Adipocyte (in vitro differentiated cells): ENCODE results near the gene SGO1.
A peak's percentile ranks its signal among the peaks of the same experiment; 100 is the strongest.

Source experiments
- DNase-seq: peaks from one replicate; pipeline ENCODE4 v3.0.0-alpha.2; 2015; ENCODE audit warnings: low read depth
- H3K27me3 ChIP-seq: replicated peaks from 2 replicates; pipeline ENCODE4 v1.7.0; 2013; ENCODE audit warnings: mild to moderate bottlenecking, low read length, moderate library complexity; ENCODE audit not compliant: control insufficient read depth, insufficient read depth
- H3K36me3 ChIP-seq: 2 replicates; pipeline ENCODE4 v1.7.0; 2013; ENCODE audit warnings: low read length, mild to moderate bottlenecking, moderate library complexity; ENCODE audit not compliant: control insufficient read depth, insufficient read depth, severe bottlenecking
- H3K4me1 ChIP-seq: 2 replicates; pipeline ENCODE4 v1.7.0; 2013; ENCODE audit warnings: mild to moderate bottlenecking, low read length, moderate library complexity; ENCODE audit not compliant: control insufficient read depth, insufficient read depth
- H3K4me3 ChIP-seq: 2 replicates; pipeline ENCODE4 v1.7.0; 2013; ENCODE audit warnings: mild to moderate bottlenecking, low read length, moderate library complexity
- H3K9ac ChIP-seq: 2 replicates; pipeline ENCODE4 v1.7.0; 2013; ENCODE audit warnings: mild to moderate bottlenecking, low read length, moderate library complexity
- H3K9me3 ChIP-seq: 2 replicates; pipeline ENCODE4 v1.7.0; 2013; ENCODE audit warnings: mild to moderate bottlenecking, low read length, moderate library complexity; ENCODE audit not compliant: control insufficient read depth

Gene SGO1

GRCh38 chr3:20154078-20154477, 31.9 kb downstream of the SGO1 start:
- Histone ChIP-seq H3K27me3 (no peaks in the 10 kb centered on the region), H3K4me1 (no peaks in the 10 kb centered on the region), H3K9me3 (no peaks in the 10 kb centered on the region), H3K36me3 (no peaks in the 10 kb centered on the region), H3K9ac (no peak overlapping the region), H3K4me3 (no peak overlapping the region)
- DNase-seq = no peak

GRCh38 chr3:20148466-20148865, 37.5 kb downstream of the SGO1 start:
- Histone ChIP-seq H3K36me3 (no peaks in the 10 kb centered on the region), H3K4me3 (no peak overlapping the region), H3K27me3 (no peaks in the 10 kb centered on the region), H3K4me1 (peaks cover 6% of the 10 kb centered on the region), H3K9ac (no peak overlapping the region), H3K9me3 (no peaks in the 10 kb centered on the region)
- DNase-seq = no peak

- Histone ChIP-seq H3K4me3 (no peak overlapping the region), H3K4me1 (peaks cover 6% of the 10 kb centered on the region), H3K27me3 (no peaks in the 10 kb centered on the region), H3K9me3 (no peaks in the 10 kb centered on the region), H3K9ac (no peak overlapping the region), H3K36me3 (no peaks in the 10 kb centered on the region)
- peak; percentile 10 for DNase-seq
Measured at GRCh38 chr3:20147361-20147760, 38.6 kb downstream of the SGO1 start.

GRCh38 chr3:20146301-20146700, 39.7 kb downstream of the SGO1 start:
- H3K4me1 ChIP-seq = peaks cover 6% of the 10 kb centered on the region
- no peaks in the 10 kb centered on the region for H3K9me3 ChIP-seq
- H3K4me3 ChIP-seq = no peak overlapping the region
- no peak overlapping the region for H3K9ac ChIP-seq
- no peak for DNase-seq
- H3K27me3 ChIP-seq = no peaks in the 10 kb centered on the region
- H3K36me3 ChIP-seq = no peaks in the 10 kb centered on the region

- no peaks in the 10 kb centered on the region for H3K9me3 ChIP-seq
- H3K4me3 ChIP-seq = no peak overlapping the region
- peaks cover 6% of the 10 kb centered on the region for H3K4me1 ChIP-seq
- no peak overlapping the region for H3K9ac ChIP-seq
- no peak for DNase-seq
- no peaks in the 10 kb centered on the region for H3K27me3 ChIP-seq
- H3K36me3 ChIP-seq = no peaks in the 10 kb centered on the region
Measured at GRCh38 chr3:20145874-20146273, 40.1 kb downstream of the SGO1 start.

GRCh38 chr3:20143519-20143918, 42.5 kb downstream of the SGO1 start:
- no peaks in the 10 kb centered on the region for H3K9me3 ChIP-seq

GRCh38 chr3:20142517-20142916, 43.5 kb downstream of the SGO1 start:
- no peak overlapping the region for H3K9ac ChIP-seq
- no peaks in the 10 kb centered on the region for H3K9me3 ChIP-seq
- H3K4me3 ChIP-seq = no peak overlapping the region
- H3K36me3 ChIP-seq = no peaks in the 10 kb centered on the region
- H3K4me1 ChIP-seq = peaks cover 1% of the 10 kb centered on the region
- DNase-seq = no peak
- no peaks in the 10 kb centered on the region for H3K27me3 ChIP-seq

More at GRCh38 chr3:20143519-20143918, 42.5 kb downstream of the SGO1 start:
- no peak overlapping the region for H3K4me3 ChIP-seq
- peaks cover 6% of the 10 kb centered on the region for H3K4me1 ChIP-seq
- no peak overlapping the region for H3K9ac ChIP-seq
- no peak for DNase-seq
- H3K36me3 ChIP-seq = no peaks in the 10 kb centered on the region
- H3K27me3 ChIP-seq = no peaks in the 10 kb centered on the region

GRCh38 chr3:20141851-20142250, 44.2 kb downstream of the SGO1 start:
- DNase-seq = no peak
- Histone ChIP-seq H3K4me3 (no peak overlapping the region), H3K9ac (no peak overlapping the region), H3K36me3 (no peaks in the 10 kb centered on the region), H3K27me3 (no peaks in the 10 kb centered on the region), H3K9me3 (no peaks in the 10 kb centered on the region), H3K4me1 (no peaks in the 10 kb centered on the region)

GRCh38 chr3:20141316-20141715, 44.7 kb downstream of the SGO1 start:
- Histone ChIP-seq H3K4me1 (no peaks in the 10 kb centered on the region), H3K9ac (no peak overlapping the region), H3K36me3 (no peaks in the 10 kb centered on the region), H3K9me3 (no peaks in the 10 kb centered on the region), H3K27me3 (no peaks in the 10 kb centered on the region), H3K4me3 (no peak overlapping the region)
- no peak for DNase-seq

GRCh38 chr3:20140881-20141280, 45.1 kb downstream of the SGO1 start:
- no peak overlapping the region for H3K4me3 ChIP-seq
- H3K9ac ChIP-seq = no peak overlapping the region
- H3K36me3 ChIP-seq = no peaks in the 10 kb centered on the region
- no peak for DNase-seq
- no peaks in the 10 kb centered on the region for H3K9me3 ChIP-seq
- no peaks in the 10 kb centered on the region for H3K4me1 ChIP-seq
- no peaks in the 10 kb centered on the region for H3K27me3 ChIP-seq

GRCh38 chr3:20137647-20138046, 48.4 kb downstream of the SGO1 start:
- Histone ChIP-seq H3K9me3 (no peaks in the 10 kb centered on the region), H3K4me3 (no peak overlapping the region), H3K4me1 (no peaks in the 10 kb centered on the region), H3K36me3 (no peaks in the 10 kb centered on the region), H3K9ac (no peak overlapping the region), H3K27me3 (no peaks in the 10 kb centered on the region)
- DNase-seq = no peak

- H3K27me3 ChIP-seq = no peaks in the 10 kb centered on the region
- peak; percentile 6 for DNase-seq
- H3K4me3 ChIP-seq = no peak overlapping the region
- no peak overlapping the region for H3K9ac ChIP-seq
- H3K9me3 ChIP-seq = no peaks in the 10 kb centered on the region
- H3K36me3 ChIP-seq = no peaks in the 10 kb centered on the region
- no peaks in the 10 kb centered on the region for H3K4me1 ChIP-seq
Measured at GRCh38 chr3:20136231-20136630, 49.8 kb downstream of the SGO1 start.
